ENCODE data around the gene GRIK2.

GRIK2 gene

GRCh38 chr6:101400326-101401135 is 7.0 kb downstream of the GRIK2 start:
- no peak for DNase-seq (ENCODE audit: low read depth)

- DNase-seq (ENCODE audit: low read depth) = no peak
Measured at GRCh38 chr6:101401171-101401570, 7.7 kb downstream of the GRIK2 start.

- no peak for DNase-seq (ENCODE audit: low read depth)
Measured at GRCh38 chr6:101401792-101402621, 8.5 kb downstream of the GRIK2 start.

GRCh38 chr6:101402622-101403031 is 9.1 kb downstream of the GRIK2 start:
- no peak for DNase-seq (ENCODE audit: low read depth)

DNA sequence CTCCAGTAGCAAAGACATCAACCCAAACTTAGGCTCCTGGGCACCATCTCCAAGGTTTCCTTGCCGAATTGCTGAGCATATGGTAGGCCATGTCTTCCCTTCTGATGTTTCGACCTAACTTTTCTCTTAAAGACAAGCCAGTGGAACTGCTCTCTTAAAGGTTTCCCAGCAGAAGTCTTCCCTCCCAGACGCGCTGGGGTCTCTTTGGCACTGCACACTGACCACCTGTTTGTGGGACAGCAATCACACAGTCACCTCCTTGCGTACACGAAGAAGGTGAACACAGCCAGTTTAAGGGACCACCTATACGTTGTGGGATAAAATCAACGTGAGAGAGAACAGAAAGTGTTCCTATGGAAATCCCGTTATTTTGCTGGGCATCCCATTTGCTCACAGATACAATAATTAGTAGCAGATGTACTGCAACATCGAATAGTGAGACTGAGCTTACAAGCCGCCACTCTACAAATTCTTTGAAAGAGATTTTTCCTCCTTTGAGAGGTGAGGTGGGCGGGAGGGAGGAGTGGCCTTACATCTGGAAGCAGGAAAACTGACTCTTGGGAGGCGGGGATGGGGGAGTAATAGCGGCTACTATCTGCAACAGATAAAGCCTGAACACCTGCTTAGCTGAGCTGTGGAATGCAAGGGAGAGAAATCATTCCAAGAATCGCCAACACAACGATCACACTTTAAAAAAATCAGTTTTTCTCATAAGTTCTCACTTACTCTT is 9.9 kb downstream of the GRIK2 start:
- no peak for DNase-seq (ENCODE audit: low read depth)

- DNase-seq (ENCODE audit: low read depth) = no peak
Measured at GRCh38 chr6:101404775-101405174, 11.3 kb downstream of the GRIK2 start.

DNA sequence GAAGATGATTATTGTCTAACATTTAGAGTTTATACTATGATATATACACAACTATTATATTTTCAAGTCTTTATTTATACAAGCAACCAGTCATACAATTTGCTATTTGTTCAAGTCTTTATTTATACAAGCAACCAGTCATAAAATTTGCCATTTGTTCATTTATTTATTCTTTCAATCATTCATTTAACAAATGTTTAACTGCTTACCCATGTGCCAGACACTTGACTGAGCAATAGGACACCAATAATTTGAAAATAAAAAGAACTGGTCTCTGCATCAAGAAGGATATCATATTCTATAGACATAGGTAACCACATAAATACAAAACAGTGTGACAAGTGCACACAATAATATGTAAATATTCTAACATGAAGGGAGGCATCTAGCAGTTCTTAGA is 20.3 kb downstream of the GRIK2 start:
- DNase-seq (ENCODE audit: low read depth) = no peak

- DNase-seq (ENCODE audit: low read depth) = no peak
Measured at GRCh38 chr6:101417900-101418299, 24.4 kb downstream of the GRIK2 start.

- no peak for DNase-seq (ENCODE audit: low read depth)
Measured at GRCh38 chr6:101422251-101422650, 28.7 kb downstream of the GRIK2 start.

DNA sequence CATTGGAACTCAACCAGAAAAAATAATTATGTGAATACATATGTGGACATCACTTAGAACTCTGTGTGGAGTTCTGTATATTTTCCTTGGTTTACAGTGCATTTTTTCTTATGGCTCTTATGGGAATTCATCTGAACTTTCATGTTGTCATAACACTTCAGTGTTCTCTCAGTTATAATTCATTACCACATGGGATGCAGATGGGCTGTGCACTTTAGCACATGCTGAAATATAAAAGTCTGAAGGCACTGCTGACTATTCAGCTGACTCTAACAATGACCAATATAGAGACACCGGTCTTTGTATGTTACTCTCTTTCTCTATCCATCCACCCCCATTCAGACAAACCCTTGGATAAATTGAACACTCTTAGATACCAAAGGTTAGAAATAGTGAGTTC is 29.3 kb downstream of the GRIK2 start:
- no peak for DNase-seq (ENCODE audit: low read depth)

GRCh38 chr6:101429270-101429669 is 35.8 kb downstream of the GRIK2 start:
- no peak for DNase-seq (ENCODE audit: low read depth)

- no peak for DNase-seq (ENCODE audit: low read depth)
Measured at GRCh38 chr6:101429845-101430244, 36.3 kb downstream of the GRIK2 start.

DNA sequence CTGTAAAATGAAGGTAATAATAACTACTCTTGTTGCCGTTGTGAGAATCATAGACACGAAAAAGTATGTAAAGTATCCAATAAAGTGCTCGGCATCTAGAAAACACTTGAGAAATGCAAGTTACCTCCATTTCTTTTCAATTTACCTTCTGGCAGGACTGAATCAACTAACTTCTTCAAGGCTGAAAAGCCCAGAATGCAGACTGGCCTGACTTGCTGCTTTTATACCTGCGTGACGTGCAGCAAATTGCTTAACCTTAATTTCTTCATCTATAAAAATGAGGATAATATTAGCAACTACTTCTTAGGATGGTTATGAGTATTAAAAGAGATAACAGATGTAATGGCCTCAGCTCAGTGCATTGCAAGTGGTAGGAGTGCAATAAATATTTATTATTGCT is 39.6 kb downstream of the GRIK2 start:
- DNase-seq (ENCODE audit: low read depth) = no peak

DNA sequence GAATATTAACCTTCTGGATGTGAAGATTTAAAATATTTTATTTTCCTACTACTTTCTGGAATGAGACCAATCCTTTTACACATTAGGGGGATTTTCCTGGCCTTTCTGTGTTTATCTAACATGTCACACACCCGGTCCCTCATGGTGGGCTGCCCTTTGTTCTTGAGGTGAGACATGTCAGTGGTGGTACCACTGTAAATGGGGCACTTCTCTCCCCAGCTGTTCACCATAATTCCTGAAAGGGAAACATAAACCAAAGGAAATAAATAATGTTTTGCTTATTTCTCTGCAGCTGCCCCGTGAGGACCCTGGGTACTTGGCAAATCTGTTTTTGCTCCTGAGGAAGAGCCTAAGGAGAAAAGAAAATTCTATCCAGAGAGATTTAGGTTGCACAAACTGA is 41.1 kb downstream of the GRIK2 start:
- DNase-seq (ENCODE audit: low read depth) = no peak

GRCh38 chr6:101435038-101435437 is 41.5 kb downstream of the GRIK2 start:
- no peak for DNase-seq (ENCODE audit: low read depth)

DNA sequence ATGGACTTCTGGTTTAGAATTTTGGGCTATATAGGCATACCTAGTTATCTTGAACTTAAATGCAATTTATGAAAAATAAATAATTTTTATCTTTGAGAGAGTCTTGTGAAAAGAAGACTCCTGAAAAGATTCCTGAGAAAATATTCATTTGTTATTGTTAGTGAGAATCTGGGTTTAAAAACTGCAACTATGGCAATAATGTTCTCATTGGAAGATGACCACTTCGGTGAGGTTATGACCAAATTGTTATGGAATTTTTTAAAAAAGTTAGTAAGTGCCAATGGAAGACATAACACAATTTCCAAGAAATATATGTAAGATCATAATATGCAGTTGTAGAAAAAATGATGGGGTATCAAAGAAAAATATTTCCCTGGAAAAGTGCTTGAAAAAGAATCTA is 46.3 kb downstream of the GRIK2 start:
- DNase-seq (ENCODE audit: low read depth) = no peak

DNA sequence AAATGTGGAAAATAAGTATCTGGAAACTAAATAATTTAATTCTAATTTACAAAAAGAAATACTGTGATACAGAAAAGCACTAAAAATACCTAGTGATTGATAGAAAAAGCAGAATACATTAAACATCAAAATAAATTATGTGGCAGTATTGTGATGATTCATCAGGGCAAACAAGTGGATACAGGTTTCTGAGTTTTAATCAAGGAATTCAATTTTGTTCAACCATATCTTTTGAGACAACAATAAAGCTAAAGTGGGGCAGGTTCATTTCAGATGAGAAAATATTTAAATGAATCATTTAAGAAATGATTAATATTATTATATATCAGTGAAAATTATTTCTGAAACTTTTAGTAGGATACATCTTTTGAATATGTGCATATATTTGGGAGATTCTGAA is 49.8 kb downstream of the GRIK2 start:
- DNase-seq (ENCODE audit: low read depth) = no peak

DNA sequence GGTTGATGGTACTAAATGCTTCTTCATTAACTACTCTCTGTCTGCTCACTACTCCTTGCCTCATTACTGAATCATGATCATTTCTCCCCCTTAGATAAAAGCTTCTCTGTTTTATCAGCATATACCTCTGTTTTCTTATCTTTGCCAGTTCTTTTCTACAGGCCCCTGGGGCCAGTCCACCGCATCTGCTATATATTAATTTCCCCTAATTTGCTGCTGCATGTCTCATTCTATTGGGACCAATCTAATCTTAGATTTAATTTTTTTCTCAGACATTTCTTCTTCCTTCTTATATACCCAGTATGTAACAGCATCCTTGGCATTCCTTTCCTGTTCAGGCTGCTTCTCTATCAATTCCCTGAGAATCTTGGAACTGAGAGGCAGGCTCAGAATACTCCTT is 51.2 kb downstream of the GRIK2 start:
- DNase-seq (ENCODE audit: low read depth) = no peak

GRCh38 chr6:101445527-101445926 is 52.0 kb downstream of the GRIK2 start:
- no peak for DNase-seq (ENCODE audit: low read depth)

- no peak for DNase-seq (ENCODE audit: low read depth)
Measured at GRCh38 chr6:101450901-101451300, 57.4 kb downstream of the GRIK2 start.

DNA sequence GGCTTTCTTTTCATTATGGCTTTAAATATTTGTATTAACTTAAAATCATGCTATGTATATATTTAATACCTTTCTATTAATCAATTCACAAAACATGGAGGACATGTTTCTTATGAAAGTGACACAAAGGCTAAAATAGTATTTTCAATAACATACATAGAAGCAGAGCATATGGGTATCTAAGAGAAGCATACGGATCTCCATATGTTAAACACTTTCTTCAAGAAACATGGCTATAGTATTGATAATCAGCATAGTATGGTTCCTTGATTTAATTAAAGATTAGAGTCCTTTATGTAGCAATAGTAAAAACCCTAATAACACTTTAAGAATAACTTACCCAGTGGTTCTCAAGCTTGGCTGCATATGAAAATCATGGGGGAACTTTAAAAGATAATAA is 58.5 kb downstream of the GRIK2 start:
- DNase-seq (ENCODE audit: low read depth) = no peak

GRCh38 chr6:101453221-101453620 is 59.7 kb downstream of the GRIK2 start:
- no peak for DNase-seq (ENCODE audit: low read depth)

All from stimulated activated CD8-positive, alpha-beta memory T cell treated with anti-CD3 and anti-CD28 coated beads, Interleukin-12 subunit alpha, Interleukin-12 subunit beta, amount 100 ng/mL, for 1 hour (primary cell).